GM10847 (cell line): ENCODE measurements around the gene CAMTA1.

Experiments used
- POLR2A ChIP-seq: IDR thresholded peaks from 2 replicates; pipeline ENCODE4 v1.6.1; 2011; ENCODE audit not compliant: insufficient read length; ENCODE audit errors: extremely low read depth

CAMTA1 gene

DNA sequence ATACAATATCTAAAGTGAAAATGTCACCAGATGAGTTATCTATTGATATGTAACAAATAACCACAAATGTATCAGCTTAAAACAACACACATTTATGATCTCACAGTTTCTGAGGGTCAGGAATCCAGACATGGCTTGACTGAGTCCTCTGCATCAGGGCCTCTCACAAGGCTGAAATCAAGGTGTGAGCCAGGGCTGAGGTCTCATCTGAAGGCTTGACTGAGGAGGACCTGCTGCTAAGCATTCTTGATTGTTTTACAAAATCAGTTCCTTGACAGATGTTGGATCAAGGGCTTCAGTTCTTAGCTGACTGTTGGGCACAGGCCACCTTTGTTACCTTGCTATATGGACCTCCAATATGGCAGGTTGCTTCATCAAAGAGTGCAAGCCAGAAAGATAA is 483.7 kb downstream of the CAMTA1 start:
- no peak for TF ChIP-seq POLR2A

DNA sequence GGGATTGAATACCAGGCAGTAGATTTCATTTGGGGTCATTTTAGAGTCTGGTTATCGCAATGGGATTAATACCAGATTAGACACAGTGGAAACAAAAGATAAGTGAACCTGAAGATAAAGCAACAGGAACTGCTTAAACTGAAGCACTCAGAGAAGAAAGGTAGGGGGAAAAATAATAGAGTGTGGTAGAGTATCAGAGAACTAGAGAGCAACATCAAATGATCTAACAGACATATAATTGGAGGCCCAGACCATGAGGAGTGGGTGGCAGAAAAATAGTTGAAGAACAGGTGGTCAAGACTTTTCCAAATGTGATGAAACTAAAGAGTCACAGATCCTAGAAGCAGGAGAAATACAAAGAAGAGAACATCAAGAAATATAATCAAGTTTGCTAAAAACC is 484.3 kb downstream of the CAMTA1 start:
- TF ChIP-seq POLR2A: no peak

- no peak for TF ChIP-seq POLR2A
These were observed 489.0 kb downstream of the CAMTA1 start for GRCh38 chr1:7274256-7274655.

GRCh38 chr1:7278045-7278444 is 492.8 kb downstream of the CAMTA1 start:
- TF ChIP-seq POLR2A: no peak

DNA sequence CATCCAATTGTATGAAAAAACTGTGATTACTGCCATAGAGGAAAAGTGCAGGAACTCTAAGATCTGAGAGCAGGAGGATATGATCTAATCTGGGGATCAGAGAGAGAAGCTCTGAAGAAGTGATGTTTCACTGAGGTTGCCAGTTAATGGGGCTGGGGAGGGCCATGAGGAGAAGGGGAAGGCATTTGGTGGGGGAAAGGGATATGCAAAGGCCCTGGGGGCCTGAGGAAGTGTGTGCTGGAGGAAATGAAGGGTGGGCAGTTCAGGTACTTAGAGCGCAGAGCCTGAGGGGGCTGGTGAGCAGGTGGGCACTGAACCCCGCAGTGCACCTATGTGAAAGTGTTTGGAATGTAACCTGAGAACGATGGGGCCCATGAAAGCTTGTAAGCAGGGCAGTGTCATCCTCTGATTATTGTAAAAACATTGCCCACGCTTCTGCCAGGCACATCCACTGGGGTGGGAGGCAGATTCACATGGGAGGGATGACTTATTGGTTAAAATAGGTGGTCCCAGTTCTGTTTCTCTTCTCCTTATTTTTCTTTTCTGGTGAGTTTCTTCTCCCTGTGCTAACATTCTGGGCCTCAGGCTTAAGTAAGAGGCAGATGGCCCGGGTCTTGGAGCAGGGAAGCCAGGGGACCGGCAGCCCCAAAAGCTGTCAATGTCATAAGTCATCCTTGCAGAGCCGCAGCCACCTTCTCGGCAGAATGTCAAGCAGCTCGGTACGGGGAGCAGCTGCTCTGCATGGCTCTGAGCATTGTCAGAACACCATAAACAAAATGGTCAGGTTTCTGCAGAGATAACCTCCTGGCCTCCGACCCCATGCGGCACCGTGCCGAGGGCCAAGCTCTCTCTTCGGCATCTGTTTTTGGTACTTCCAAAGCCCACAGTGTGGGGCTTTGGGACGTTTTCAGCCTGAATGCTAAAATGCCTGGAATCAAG is 493.8 kb downstream of the CAMTA1 start:
- TF ChIP-seq POLR2A: no peak

- no peak for TF ChIP-seq POLR2A
These were observed 494.5 kb downstream of the CAMTA1 start for GRCh38 chr1:7279769-7280168.

DNA sequence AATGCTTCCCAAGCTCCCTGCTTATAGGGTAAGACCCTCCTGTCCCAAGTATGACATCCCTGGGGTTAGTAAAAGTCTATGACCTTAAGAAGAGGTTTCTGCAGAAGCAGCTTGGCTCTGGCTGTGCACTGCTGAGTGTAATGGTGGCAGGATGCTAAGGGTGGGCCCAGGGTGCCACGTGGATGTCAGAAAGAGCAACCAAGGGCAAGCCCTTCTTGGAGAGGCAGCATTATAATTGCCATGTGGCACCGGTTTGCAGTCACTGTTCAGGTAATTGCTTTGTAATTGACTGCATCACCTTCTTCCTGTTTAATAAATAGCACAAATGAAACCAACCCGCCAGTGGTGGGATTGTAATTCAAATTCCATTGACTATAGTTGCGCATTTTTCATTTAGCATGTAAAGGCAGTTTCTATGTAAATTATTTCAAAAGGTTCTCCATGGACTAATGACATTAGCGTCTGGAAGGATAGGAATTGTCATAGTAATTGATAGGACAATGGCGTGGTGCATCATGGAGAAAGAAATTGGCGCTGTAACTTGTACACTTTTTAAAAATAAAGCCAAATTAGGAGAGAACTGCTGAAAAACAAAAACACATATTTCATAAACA is 495.2 kb downstream of the CAMTA1 start:
- no peak for TF ChIP-seq POLR2A

GRCh38 chr1:7281821-7282220 is 496.6 kb downstream of the CAMTA1 start:
- TF ChIP-seq POLR2A: no peak

DNA sequence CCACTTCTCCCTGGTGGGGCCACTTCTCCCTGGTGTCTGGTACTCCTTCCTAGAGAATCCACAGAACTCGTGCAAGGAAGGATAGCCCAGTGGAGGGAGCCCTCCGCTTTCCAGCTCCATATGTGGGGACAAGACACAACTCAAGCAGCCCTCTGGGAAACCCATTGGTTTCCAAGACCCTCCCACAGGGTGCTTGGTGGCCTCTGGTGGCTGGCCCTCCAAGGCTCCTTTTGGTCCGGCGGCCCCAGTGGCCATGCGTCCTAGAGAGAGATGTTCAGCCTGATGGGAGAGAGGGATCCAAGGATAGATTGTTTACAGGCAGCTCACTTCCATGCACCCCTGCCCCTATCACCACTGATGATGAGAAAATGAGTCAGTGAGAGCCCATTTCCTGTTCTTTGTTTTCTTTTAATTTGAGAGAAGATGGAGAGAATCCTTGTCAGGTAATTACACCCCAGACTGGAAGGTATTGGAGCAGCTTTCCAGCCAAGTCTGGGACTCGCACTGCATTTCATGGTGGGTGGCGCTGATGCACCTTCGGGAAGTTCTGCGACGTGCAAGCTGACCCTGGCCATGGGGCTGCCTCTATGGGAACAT is 499.7 kb downstream of the CAMTA1 start:
- TF ChIP-seq POLR2A: no peak

- TF ChIP-seq POLR2A: no peak
These were observed 500.7 kb downstream of the CAMTA1 start for GRCh38 chr1:7285856-7286454.

DNA sequence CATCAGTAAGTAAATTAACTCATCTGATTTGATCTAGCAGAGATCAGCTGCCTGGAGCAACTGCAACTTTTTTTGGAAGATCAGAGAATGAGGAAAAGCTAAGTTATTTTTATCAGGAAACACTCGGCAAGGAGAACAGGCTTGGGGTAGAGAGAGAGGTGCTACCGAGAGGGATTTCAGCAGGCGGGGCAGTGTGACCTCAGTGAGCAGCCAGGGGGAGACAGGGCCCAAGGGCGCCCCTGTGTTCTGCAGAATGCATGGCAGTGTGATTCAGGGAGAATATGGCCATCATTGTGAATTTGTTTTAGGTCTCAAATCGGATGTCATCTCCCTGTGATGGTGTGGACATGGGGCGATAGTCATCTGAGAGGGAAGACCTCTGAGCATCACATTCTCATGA is 501.8 kb downstream of the CAMTA1 start:
- no peak for TF ChIP-seq POLR2A

- no peak for TF ChIP-seq POLR2A
These were observed 503.7 kb downstream of the CAMTA1 start for GRCh38 chr1:7288992-7289391.

GRCh38 chr1:7289694-7290093 is 504.4 kb downstream of the CAMTA1 start:
- no peak for TF ChIP-seq POLR2A

- no peak for TF ChIP-seq POLR2A
These were observed 506.0 kb downstream of the CAMTA1 start for GRCh38 chr1:7290971-7291970.
